Thyroid gland (tissue), 4 donors: Measurements from ENCODE around the gene FGR. TPM values are rescaled to one million over a fixed set of nuclear protein-coding genes. Genes with fewer than 3 reads are reported as not detected.

Experiments
- DNase-seq, 2 donors: peaks; one replicate each; pipeline ENCODE4 v3.0.0-alpha.2; 2019
- H3K27ac ChIP-seq, 3 donors: fragments of 200-600 bp; sonication (generic); 1 replicate in 2 of 3; 2 replicates in 1 of 3; pipeline ENCODE4 v1.5.1; 2016 to 2019; ENCODE audit warnings: mild to moderate bottlenecking in 1 of 3, moderate library complexity in 1 of 3
- H3K27me3 ChIP-seq: fragments of 200-600 bp; sonication (generic); one replicate; pipeline ENCODE4 v1.5.1; 2019
- H3K36me3 ChIP-seq, 2 donors: fragments of 200-600 bp; sonication (generic); one replicate each; pipeline ENCODE4 v1.5.1; 2016 to 2019
- H3K4me1 ChIP-seq, 2 donors: fragments of 200-600 bp; sonication (generic); one replicate each; pipeline ENCODE4 v1.5.1; 2017 to 2019
- H3K4me3 ChIP-seq, 3 donors: fragments of 200-600 bp; sonication (generic); replicated peaks in 1 of 3; 1 replicate in 2 of 3; 2 replicates in 1 of 3; pipeline ENCODE4 v1.5.1; 2016; ENCODE audit warnings: mild to moderate bottlenecking in 1 of 3
- H3K9me3 ChIP-seq: fragments of 200-600 bp; sonication (generic); one replicate; pipeline ENCODE4 v1.5.1; 2017
- CTCF ChIP-seq, 6 experiments: fragments of 200-600 bp in 3 of 6; fragments of 450-650 bp in 3 of 6; sonication (generic) in 3 of 6; IDR thresholded peaks; one replicate each; pipeline ENCODE4 v1.5.1; 2016 to 2019; ENCODE audit warnings: antibody characterized with exemption in 6 of 6, mild to moderate bottlenecking in 2 of 6, inconsistent platforms in 1 of 6, moderate library complexity in 1 of 6
- POLR2A ChIP-seq, 2 donors: fragments of 450-650 bp; IDR thresholded peaks; one replicate each; pipeline ENCODE4 v1.6.1; 2017; ENCODE audit warnings: antibody characterized with exemption in 2 of 2, mild to moderate bottlenecking in 2 of 2, moderate library complexity in 1 of 2
- WGBS, 2 donors: methylation state at CpG; one replicate each; pipeline ENCODE4 v1.1.5; 2017; 5-methylcytosine and 5-hydroxymethylcytosine counted together
- intact Hi-C: fragments of 100-400 bp; cut with DNase I; formaldehyde crosslinking; loops from one replicate; pipeline ENCODE4 v1.15.1; 2023
- total RNA-seq, 4 donors: library from RNA; depleted of rRNA; stranded (reverse); fragments of >200 nt; gene quantifications; one replicate each; pipeline ENCODE4 v1.2.3, GENCODE V29; 2016

The FGR gene
- total RNA-seq, 4 donors from 2014 or later, result 4.6 to 7.1 (median 6.4) TPM

- intact Hi-C loops, result loop anchor here (10.0 kb wide), 1 partner anchor 158 kb away; the partner anchor contains the start of gene PPP1R8
- TF ChIP-seq POLR2A (IDR thresholded peaks at IDR 0.05), result no peak
- no peak for TF ChIP-seq CTCF (IDR thresholded peaks at IDR 0.05)
- Histone ChIP-seq H3K4me3 (no peak overlapping the region), H3K9me3 (no peaks in the 10 kb centered on the region), H3K27me3 (no peaks in the 10 kb centered on the region), H3K36me3 (no peaks in the 10 kb centered on the region), H3K4me1 (peaks cover 10 to 12% of the 10 kb centered on the region in 2 donors), H3K27ac (no peak overlapping the region)
- DNase-seq, result no peak
- 91 to 100% methylated on average over 1 of the region's 1 CpG for WGBS, 2 donors
These were observed 41.4 kb upstream of the FGR start for GRCh38 chr1:27676410-27676809.

GRCh38 chr1:27672750-27673112, 37.7 kb upstream of the FGR start:
- TF ChIP-seq POLR2A (IDR thresholded peaks at IDR 0.05) (no peak), CTCF (IDR thresholded peaks at IDR 0.05) (no peak)
- H3K9me3 ChIP-seq, result no peaks in the 10 kb centered on the region
- intact Hi-C loops, result loop anchor here (5.0 to 10.0 kb wide), 2 partner anchors 55 to 162 kb away; partner anchors contain the start of genes FAM76A and PPP1R8
- H3K4me1 ChIP-seq, result peaks cover 16 to 31% of the 10 kb centered on the region in 2 donors
- DNase-seq, result no peak
- no peaks in the 10 kb centered on the region for H3K27me3 ChIP-seq
- no peaks in the 10 kb centered on the region for H3K36me3 ChIP-seq
- peak overlapping the region; percentile 81 to 92 (median 91) for H3K27ac ChIP-seq
- H3K4me3 ChIP-seq, result no peak overlapping the region

GRCh38 chr1:27671964-27672749, 37.2 kb upstream of the FGR start, which contains the start of gene IFI6:
Gene IFI6 (minus strand): TSS chr1:27672192. CDS start chr1:27669314, 2,878 bp downstream.
- H3K27ac ChIP-seq, result peak within 1 kb of the TSS; percentile 86 to 92 (median 91)
- DNase-seq, result peak; percentile 96 to 97
- H3K9me3 ChIP-seq, result no peaks in the 10 kb centered on the region
- TF ChIP-seq CTCF (IDR thresholded peaks at IDR 0.05) (peak in 5 of 6 experiments; percentile 8 to 51 (median 43)), POLR2A (IDR thresholded peaks at IDR 0.05) (peak in 1 of 2 donors; percentile 84)
- H3K4me3 ChIP-seq, result peak within 1 kb of the TSS in 2 of 3 donors; percentile 17 to 33
- 0 to 1% methylated on average over 10 of the region's 10 CpGs for WGBS, 2 donors
- H3K4me1 ChIP-seq, result peaks cover 16 to 31% of the 10 kb centered on the region in 2 donors
- no peaks in the 10 kb centered on the region for H3K27me3 ChIP-seq
- intact Hi-C loops, result loop anchor here (5.0 to 10.0 kb wide), 2 partner anchors 55 to 163 kb away; partner anchors contain the start of genes FAM76A and PPP1R8
- no peaks in the 10 kb centered on the region for H3K36me3 ChIP-seq

- TF ChIP-seq CTCF (IDR thresholded peaks at IDR 0.05) (no peak), POLR2A (IDR thresholded peaks at IDR 0.05) (no peak)
These were observed 34.9 kb upstream of the FGR start for GRCh38 chr1:27669876-27670275.

More at GRCh38 chr1:27669876-27670275, 34.9 kb upstream of the FGR start:
- no peak overlapping the region for H3K4me3 ChIP-seq
- H3K9me3 ChIP-seq, result no peaks in the 10 kb centered on the region
- no peak for DNase-seq
- H3K27ac ChIP-seq, result no peak overlapping the region
- peaks cover 16 to 31% of the 10 kb centered on the region in 2 donors for H3K4me1 ChIP-seq
- H3K36me3 ChIP-seq, result no peaks in the 10 kb centered on the region
- H3K27me3 ChIP-seq, result no peaks in the 10 kb centered on the region
- WGBS, 2 donors, result 78 to 94% methylated on average over 4 of the region's 4 CpGs
- intact Hi-C loops, result loop anchor here (5.0 to 10.0 kb wide), 3 partner anchors 57 to 278 kb away; partner anchors contain the start of genes FAM76A, GPR3 and PPP1R8
